ENCODE results near the gene CEP68.
A peak's percentile ranks its signal among the peaks of the same experiment; 100 is the strongest.
"Not testable (repeated sequence)": the region's sequence is repeated elsewhere in the genome, so short reads cannot be mapped to it uniquely, and the experiment has no call there.

The CEP68 gene

DNA sequence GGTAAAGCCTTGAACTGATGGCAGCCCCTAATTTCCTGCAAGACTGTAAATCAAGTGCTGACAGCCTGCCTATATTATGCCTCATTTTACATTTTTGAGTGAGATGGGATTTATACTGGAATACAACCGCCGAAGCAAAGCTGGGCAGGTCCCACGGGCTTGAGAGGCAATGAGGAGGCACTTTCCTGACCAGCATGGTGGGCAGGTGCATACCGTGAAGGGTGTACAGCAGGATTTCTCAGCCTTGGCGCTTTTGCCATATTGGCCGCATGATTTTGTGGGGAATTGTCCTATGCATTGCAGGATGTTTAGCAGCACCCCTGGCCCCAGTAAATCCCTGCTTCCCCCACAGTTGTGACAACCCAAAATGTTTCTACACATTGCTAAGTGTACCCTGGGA lies 22.8 kb downstream of the CEP68 start:
- DNase-seq, result no peak

DNA sequence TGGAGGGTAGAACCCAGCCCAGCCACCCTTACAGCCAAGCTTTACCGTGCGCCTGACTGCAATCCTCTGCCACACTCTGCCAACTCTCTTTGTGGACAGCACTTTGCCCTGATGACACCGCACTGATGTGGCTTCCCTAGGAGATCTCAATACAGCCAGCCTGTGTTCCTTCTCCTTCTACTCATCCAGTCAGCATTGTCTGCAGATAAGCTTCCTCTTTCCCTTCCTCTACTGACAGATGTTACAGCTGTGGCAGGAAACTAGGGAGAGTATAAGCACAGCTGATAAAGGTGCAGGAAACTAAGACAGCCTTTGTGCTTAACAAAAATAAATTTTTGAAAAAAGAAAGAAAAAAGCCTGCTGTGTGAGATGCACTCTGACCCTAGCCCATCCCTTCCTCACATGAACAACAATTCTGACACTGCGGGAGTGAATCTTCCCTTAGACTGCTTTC lies 25.0 kb downstream of the CEP68 start:
- DNase-seq, result peak in 4 of 58 donors; percentile 12 to 30 (median 23)

DNA sequence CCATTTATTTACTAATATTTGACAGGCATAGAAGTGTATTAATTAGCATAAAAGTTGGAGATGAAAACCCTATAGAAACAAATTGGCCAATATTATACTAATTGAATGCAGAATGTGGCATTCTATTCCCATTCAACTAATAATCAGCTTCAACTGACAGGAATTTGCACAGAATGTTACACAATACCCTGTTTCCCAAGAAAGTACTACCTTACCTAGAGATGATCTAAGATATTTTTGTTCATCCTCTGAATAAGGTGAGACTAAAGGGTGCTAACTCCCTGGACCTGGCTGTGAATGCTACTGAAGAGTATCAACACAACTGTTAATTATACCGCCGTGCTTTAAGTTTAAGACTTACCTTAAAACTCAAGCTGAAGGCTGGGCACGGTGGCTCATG lies 28.9 kb downstream of the CEP68 start:
- no peak for DNase-seq

DNA sequence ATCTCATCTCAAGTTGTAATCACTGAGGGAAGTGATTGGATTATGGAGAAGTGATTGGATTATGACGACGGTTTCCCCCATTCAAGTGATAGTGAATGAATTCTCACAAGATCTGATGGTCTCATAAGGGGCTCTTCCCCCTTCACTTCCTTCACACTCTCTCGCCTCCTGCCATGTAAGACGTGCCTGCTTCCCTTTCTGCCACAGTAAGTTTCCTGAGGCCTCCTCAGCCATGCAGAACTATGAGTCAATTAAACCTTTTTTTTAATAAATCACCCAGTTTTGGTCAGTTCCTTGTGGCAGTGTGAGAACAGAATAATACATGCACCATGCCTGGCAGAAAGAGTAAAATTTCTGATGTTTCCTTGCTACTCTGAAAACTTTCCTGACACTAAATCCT lies 36.6 kb downstream of the CEP68 start:
- DNase-seq, result no peak

DNA sequence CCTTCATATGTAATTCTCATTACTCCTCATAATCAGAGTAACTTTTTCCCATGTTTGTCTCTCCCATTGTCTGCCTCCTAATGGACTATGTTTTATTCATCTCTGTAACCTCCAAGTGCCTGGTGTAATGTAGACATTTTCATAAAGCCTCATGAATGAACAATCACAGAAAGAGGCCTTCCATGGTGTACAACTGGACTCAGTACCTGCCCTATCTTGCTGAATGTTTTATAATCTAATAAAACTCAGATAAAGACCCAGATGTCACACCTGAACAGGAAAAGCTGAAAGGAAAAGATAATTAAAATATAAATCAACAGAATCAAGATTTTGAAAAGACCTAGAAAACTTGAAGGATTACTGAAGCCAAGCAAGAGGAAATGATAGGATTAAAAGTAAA lies 37.0 kb downstream of the CEP68 start:
- DNase-seq, result no peak

DNA sequence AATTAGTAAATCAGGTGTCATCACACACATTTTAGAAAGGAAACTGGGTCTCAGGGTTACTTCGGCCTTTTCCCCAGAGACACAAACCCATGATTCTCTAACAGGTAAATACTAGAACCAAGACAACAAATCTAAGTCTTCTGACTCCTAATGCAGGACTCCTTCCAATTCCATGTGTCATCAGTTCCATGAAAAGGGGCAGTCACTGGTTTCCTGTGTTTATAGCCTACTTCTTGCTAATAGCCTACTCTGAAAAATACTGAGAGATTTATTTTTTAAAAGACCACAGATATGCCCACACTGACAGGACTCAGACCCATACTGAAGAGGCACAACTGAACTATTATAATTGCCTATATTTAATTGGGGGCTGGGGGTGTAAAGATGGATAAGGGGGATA lies 40.7 kb downstream of the CEP68 start:
- no peak for DNase-seq

DNA sequence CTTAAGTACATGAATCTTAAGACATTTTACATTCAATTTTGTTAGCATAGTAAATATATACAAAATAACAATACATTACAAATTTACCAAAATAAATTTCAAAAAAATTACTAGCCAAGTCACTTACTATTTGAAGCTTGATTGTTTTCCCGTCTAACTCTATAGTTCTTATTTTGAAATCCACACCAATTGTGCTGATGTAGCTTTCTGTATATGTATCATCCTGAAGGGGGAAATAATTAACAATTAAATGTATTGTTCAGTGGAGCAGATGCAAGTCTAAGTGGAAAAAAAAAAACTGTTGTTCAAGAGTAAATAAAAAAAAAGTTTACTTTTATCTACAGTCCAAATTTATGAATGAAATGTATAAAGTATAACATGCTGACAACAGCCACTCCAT lies 41.6 kb downstream of the CEP68 start:
- DNase-seq, result no peak

DNA sequence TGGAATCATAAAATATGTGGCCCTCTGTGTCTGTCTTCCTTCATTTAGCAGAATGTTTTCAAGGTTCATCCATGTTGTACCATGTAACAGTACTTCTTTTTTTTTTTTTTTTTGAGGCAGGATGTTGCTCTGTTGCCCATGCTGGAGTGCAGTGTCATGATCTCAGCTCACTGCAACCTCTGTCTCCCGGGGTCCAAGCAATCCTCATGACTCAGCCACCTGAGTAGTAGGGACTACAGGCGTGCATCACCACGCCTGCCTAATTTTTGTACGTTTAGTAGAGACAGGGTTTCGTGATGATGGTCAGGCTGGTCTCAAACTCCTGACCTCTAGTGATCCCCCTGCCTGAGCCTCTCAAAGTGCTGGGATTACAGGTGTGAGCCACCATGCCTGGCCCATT lies 42.5 kb downstream of the CEP68 start:
- no peak for DNase-seq

DNA sequence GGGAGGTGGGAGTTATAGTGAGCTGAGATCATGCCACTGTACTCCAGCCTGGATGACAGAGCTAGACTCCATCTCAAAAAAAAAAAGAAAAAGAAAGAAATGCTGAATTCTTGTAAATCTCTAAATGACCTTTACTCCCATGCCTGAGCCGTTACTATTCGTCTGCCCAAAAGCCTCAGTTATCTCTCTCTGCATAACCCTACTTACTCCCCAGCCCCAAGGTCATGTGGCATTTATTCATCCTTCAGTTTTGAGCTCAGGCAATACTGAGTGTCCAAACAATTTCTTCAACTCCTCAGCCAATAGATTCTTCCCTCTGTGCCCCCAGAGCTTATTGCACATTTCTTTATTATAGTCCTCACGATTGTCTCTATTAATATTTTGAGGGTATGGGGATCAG lies 44.9 kb downstream of the CEP68 start:
- DNase-seq, result no peak

DNA sequence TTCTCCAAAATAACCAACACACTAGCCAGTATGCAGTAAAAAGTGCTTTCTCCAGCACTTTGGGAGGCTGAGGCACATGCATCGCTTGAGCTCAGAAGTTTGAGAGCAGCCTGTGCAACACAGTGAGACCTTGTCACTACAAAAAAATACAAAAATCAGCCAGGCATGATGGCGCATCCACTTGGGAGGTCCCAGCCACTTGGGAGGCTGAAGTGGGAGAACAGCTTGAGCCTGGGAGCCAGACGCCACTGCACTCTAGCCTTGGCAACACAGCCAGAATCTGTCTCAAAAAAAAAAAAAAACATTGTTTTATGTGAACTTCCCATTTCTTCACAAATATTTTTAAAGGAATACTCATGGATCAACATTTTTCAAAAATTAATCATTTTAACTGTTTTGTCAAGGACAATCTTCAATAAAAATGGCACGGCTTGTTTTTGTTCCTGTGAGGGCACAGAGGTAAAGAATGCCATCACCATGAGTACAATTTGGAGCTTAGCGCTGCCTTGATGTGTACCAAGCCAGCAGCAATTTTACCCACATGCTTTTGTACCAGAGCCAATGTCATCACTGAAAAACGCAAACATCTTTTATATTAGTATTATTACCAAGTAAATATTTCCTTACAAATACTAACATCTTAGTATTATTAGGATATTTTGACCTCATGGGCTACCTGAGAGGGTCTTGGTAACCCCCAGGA lies 46.9 kb downstream of the CEP68 start:
- no peak for DNase-seq

DNA sequence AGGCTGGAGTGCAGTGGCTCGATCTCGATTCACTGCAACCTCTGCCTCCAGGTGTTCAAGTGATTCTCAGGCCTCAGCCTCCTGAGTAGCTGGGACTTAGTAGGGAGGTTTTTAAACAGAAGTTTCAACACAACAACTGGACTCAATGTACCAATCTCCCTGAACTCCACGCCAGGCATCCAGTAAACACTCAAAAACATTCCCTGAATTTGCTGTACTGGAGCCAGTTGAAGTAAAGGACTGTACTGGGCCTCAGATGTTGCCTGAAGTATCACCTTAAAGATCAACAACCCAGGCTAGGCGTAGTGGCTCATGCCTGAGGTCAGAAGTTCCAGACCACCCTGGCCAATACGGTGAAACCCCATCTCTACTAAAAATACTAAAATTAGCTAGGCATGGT lies 51.3 kb downstream of the CEP68 start:
- no peak for DNase-seq

DNA sequence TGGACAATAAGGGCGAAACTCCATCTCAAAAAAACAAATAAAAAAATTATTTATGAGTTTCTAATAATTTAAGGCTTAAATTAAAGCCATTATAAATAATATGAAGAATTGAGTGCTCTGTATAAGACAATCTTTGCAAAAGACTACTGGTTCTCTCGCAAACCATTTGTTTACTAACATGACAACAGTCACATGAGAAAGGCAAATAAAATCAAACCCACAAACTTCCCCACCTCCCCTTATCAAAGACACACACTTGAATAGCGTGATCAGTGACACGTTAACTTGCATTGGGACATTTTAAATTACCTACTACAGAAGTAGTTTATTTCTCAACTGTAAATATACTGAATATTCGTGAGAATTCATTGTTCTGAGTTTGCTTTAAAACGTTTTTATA lies 52.6 kb downstream of the CEP68 start:
- DNase-seq, result no peak

DNA sequence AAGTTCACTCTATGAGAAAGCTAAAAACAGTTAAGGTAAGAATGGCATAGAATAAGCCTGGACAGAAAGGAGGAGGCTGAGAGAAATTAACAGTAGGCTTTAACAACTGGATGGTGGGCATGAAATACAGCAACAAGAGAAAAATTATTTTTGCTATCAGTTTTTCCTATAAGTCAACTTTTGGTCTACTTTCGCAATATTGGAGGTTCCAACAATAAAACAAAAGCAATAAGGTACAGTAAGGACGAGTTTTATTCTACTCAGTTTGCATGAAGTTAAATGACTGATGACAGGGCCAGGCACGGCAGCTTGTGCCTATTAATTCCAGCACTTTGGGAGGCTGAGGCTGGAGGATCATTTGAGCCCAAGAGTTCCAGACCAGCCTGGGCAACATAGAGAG lies 56.4 kb downstream of the CEP68 start:
- no peak for DNase-seq

DNA sequence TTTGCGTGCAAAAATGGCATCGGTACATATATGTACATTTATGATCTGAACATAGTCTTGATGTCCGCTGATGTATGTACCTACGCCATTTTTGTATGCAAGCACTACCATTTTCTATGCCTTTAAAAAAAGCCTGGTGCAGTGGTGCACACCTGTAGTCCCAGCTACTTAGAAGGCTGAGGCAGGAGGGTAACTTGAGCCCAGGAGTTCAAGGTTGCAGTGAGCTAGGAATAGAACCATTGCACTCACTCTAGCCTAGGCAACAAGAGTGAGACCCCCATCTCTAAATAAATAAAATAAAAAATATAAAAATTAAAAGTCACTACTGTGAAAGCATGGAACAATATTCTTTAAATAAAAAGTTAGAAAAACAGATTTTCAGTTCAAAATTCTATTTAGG lies 57.0 kb downstream of the CEP68 start:
- DNase-seq, result no peak

DNA sequence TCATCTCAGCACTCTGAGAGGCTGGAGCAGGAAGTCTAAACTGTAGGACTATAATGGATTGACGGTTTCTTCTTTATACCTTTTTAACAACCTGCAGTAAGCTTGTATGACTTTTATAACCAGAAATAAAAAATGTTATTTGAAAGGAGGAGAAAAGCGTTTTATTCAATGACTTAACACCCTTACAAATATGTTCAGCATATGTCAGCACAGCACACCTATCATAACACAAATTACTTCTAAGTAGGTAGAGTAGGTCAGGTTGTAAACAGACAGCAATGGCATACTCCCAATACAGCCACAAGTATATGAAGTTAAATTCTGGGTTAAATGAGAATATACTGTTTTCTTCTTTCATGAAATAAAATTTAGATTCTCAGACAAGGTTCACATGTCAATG lies 57.6 kb downstream of the CEP68 start:
- DNase-seq, result no peak

DNA sequence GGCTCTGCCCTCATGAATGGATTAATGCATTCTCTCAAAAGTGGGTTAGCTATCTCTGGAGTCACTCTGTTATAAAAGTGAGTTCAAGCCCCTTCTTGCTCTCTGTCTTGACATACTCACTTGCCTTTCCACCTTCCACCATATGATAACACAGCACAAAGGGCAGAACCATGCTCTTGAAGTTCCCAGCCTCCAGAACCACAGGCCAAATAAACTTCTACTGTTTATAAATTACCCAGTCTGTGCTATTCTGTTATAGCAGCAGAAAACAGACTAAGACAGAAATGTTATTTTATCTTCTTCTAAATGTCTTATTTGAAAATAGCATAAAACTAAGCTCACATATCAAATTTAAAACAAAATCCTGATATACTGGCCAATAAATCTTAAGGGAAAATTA lies 58.7 kb downstream of the CEP68 start:
- no peak for DNase-seq

DNA sequence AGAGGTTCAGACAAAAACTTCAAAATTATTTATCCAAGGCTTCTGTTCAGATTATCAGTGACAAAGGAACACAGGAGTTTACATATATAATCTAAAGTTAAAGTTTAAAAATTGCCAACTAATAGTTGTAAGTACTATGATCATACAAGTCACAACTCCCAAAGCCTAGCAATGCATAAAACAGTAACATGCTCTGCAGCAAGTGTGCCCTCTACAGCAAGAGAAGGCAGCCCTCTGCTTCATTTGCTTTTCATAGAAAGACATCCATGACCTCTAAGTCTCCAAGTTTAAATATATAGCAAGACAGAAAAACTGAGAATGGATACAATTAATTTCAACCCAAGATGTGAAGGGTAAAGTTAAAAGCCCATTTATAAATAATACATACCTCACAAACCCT lies 60.4 kb downstream of the CEP68 start:
- DNase-seq, result no peak

DNA sequence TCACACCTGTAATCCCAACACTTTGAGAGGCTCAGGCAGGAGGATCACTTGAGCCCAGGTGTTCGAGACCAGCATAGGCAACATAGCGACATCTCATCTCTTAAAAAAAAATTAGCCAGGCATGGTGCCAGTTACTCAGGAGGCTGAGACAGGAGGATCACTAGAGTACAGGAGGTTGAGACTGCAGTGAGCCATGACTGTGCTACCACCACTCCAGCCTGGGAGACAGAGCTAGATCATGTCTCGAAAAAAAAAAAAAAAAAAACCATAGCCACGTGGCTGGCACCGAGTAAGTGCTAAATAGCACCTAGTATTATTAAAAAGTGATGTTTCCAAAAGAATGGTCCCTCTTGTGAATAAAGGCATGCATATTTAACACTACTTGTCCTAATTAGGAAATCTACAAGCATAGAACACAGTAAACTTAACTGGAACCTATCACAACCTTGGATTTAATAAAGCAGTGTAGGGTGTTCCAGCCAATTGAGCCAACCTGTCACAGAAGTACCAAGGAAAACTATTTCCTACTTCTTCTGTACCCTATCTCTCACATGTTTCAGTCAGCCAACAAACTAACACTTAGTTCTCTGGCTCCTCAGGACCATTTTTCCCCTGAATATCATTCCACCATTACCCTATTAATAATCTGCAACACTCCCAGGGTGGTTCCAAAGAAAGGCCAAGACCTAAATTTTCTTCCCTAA lies 64.9 kb downstream of the CEP68 start:
- DNase-seq, result no peak

DNA sequence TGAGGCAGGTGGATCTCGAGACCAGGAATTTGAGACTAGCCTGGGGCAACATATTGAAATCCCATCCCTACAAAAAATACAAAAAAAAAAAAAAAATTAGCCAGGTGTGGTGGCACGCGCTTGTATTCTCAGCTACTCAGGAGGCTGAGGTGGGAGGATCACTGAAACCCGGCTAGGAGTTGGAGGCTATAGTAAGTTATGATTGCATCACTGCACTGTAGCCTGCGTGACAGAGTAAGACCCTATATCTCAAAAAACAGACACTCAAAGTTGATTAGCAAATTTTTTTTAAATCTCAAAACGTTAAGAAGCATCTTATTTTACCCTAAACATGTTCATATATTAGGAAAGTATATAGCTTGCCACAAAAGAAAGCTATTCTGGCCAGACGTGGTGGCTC lies 66.1 kb downstream of the CEP68 start:
- DNase-seq, result no peak

DNA sequence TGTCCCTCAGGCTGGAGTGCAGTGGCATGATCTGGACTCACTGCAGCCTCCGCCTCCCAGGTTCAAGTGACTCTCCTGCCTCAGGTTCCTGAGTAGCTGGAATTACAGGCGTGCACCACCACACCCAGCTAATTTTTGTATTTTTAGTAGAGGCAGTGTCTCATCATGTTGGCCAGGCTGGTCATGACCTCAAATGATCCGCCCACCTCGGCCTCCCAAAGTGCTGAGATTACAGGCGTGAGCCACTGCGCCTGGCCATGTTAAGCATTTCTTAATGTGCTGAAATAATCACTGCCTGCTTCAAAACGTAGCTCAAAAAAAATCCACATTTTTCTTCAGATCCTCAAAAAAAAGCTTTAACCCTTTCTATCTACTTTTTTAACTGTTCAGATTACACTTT lies 69.2 kb downstream of the CEP68 start:
- not testable (repeated sequence) for DNase-seq

DNA sequence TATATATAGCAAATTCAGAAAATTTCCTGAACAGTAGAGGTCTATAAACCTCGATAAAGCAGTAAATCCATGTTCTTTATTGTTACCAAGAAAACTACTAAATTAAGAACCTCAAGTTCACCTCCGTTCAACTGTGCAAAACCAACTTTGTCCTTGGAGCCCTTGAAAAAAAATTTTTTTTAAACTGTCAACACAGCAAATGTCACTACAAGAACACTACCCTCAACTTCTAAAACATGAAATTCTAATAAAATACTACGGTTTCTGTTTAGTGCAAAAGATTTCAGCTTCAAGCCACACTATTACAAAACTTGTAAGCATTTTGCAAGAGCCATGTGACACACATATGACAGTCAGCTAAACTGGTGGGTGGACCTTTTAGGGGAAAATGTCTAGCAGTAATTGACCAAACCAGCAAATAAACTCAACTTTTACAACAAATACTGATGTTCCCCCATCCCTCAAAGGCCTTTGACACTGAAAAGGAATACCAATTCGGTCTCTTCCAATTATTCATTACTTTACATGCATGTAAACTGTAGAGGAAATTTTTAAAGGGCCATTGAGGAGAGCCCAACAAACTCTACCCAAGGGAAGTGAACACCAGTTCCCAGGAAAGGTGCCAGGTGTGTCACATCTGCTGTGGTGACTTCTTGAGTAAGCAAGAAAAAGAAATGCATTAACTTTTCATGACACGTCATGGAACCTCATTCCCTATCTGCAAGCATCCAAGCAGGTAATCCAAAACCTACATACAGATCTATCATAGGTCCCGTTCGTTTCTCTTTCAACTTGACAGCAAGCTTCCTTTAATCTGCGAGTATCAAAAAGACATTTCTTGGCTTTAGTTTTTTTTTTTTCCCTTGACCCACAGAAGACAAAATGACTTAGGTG lies 72.3 kb downstream of the CEP68 start:
- DNase-seq, result peak in 2 of 58 donors; percentile 3 to 9

DNA sequence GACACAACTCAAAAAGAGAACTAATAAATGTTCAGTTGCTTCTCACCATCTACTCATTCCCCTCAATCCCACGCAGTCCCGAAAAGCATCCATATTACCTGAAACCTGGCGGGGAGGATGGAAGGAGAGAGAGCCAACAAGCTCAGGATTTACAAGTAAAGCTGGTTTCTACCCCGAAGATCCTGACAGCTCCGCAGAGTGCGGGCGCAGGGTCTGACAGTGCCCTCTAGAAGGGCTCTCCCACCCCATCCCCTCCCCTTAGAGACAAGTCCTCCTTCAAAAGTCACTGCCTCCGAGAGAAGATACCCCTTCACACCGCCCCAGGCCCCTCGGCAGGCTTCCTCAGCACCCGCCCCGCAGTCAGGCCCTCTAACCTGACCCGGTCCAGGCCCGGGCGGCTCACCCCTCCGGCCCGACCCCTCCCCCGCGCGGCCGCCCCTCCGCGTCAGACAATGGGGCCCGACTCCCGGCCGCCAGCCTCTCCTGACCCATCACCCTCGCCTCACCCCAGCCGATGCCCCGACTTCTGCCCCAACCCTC lies 73.1 kb downstream of the CEP68 start:
- peak in 24 of 58 donors; percentile 15 to 73 (median 52) for DNase-seq

All from anterior cingulate cortex (tissue), 58 donors.